NCI-H2227 (cell line): ENCODE measurements around the gene MDM4.
"Not testable (repeated sequence)": the region's sequence is repeated elsewhere in the genome, so short reads cannot be mapped to it uniquely, and the experiment has no call there.

Experiments
- DNase-seq: peaks from one replicate; lab custom pipeline; 2025; ENCODE audit not compliant: unreplicated experiment; lab: John Stamatoyannopoulos, UW

The MDM4 gene

GRCh38 chr1:204560002-204560401 is 43.8 kb downstream of the MDM4 start:
- not testable (repeated sequence) for DNase-seq

GRCh38 chr1:204560590-204561150 is 44.5 kb downstream of the MDM4 start:
- DNase-seq, result no peak

GRCh38 chr1:204562075-204562990 is 46.1 kb downstream of the MDM4 start:
- no peak for DNase-seq

- no peak for DNase-seq
These were observed 47.1 kb downstream of the MDM4 start for GRCh38 chr1:204563307-204563706.

- no peak for DNase-seq
These were observed 47.6 kb downstream of the MDM4 start for GRCh38 chr1:204563780-204564179.

GRCh38 chr1:204564835-204565234 is 48.6 kb downstream of the MDM4 start:
- no peak for DNase-seq

- peak; percentile 84 for DNase-seq
These were observed 49.7 kb downstream of the MDM4 start for GRCh38 chr1:204565617-204566582.

GRCh38 chr1:204566583-204566955 is 50.4 kb downstream of the MDM4 start:
- DNase-seq, result no peak

- no peak for DNase-seq
These were observed 50.9 kb downstream of the MDM4 start for GRCh38 chr1:204567071-204567470.

- DNase-seq, result peak; percentile 17
These were observed 52.5 kb downstream of the MDM4 start for GRCh38 chr1:204568576-204569315.

- no peak for DNase-seq
These were observed 53.3 kb downstream of the MDM4 start for GRCh38 chr1:204569478-204569877.

GRCh38 chr1:204570021-204570420 is 53.8 kb downstream of the MDM4 start:
- not testable (repeated sequence) for DNase-seq

- DNase-seq, result no peak
These were observed 54.9 kb downstream of the MDM4 start for GRCh38 chr1:204571128-204571527.

- DNase-seq, result no peak
These were observed 55.4 kb downstream of the MDM4 start for GRCh38 chr1:204571631-204572030.

- no peak for DNase-seq
These were observed 57.0 kb downstream of the MDM4 start for GRCh38 chr1:204572923-204573922.

GRCh38 chr1:204574016-204574864 is 58.0 kb downstream of the MDM4 start:
- DNase-seq, result no peak

- no peak for DNase-seq
These were observed 58.6 kb downstream of the MDM4 start for GRCh38 chr1:204574865-204575163.
